ENCODE data around the gene PEX5L. TPM values are rescaled to one million over a fixed set of nuclear protein-coding genes. Genes with fewer than 3 reads are reported as not detected.
"Not testable (repeated sequence)": the region's sequence is repeated elsewhere in the genome, so short reads cannot be mapped to it uniquely, and the experiment has no call there.

Gene PEX5L
- total RNA-seq, 1 donor = under 0.01 TPM

GRCh38 chr3:180070925-180071324 is 34.2 kb upstream of the PEX5L start:
- DNase-seq (ENCODE audit: low read depth) = no peak
- no peak overlapping the region for H3K4me3 ChIP-seq (ENCODE audit: low read depth, low read length)
- no peak for TF ChIP-seq CTCF (IDR thresholded peaks at IDR 0.05; ENCODE audit: insufficient read depth, low read depth, low read length)

- no peak overlapping the region for H3K4me3 ChIP-seq (ENCODE audit: low read depth, low read length)
- TF ChIP-seq CTCF (IDR thresholded peaks at IDR 0.05; ENCODE audit: insufficient read depth, low read depth, low read length) = no peak
- no peak for DNase-seq (ENCODE audit: low read depth)
These were observed 31.3 kb upstream of the PEX5L start for GRCh38 chr3:180068023-180068422.

GRCh38 chr3:180066598-180066997 is 29.9 kb upstream of the PEX5L start:
- no peak for TF ChIP-seq CTCF (IDR thresholded peaks at IDR 0.05; ENCODE audit: insufficient read depth, low read depth, low read length)
- DNase-seq (ENCODE audit: low read depth) = no peak
- H3K4me3 ChIP-seq (ENCODE audit: low read depth, low read length) = no peak overlapping the region

GRCh38 chr3:180063783-180064182 is 27.0 kb upstream of the PEX5L start:
- no peak for DNase-seq (ENCODE audit: low read depth)
- TF ChIP-seq CTCF (IDR thresholded peaks at IDR 0.05; ENCODE audit: insufficient read depth, low read depth, low read length) = no peak
- no peak overlapping the region for H3K4me3 ChIP-seq (ENCODE audit: low read depth, low read length)

DNA sequence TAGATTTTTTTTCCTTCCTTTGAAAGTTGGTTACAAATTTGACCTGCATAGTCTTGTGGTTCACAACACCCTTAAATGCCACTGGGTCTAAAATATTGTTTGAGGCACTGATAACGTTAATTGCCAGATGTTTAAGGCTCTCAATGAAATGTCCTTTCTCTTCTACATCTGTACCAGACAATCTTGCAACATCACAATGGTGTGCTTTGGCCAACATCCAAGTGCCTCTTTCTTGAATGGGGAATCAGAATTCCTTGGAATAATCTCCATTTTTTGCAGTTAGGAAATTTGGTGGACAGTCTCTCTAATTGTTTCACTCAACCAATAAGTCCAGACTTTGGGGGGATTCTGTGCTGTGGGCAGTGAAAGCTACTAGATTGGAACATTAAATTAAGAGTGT is 26.0 kb upstream of the PEX5L start:
- DNase-seq (ENCODE audit: low read depth) = no peak
- H3K4me3 ChIP-seq (ENCODE audit: low read depth, low read length) = no peak overlapping the region
- TF ChIP-seq CTCF (IDR thresholded peaks at IDR 0.05; ENCODE audit: insufficient read depth, low read depth, low read length) = no peak

GRCh38 chr3:180059356-180059755 is 22.6 kb upstream of the PEX5L start:
- no peak for DNase-seq (ENCODE audit: low read depth)
- no peak for TF ChIP-seq CTCF (IDR thresholded peaks at IDR 0.05; ENCODE audit: insufficient read depth, low read depth, low read length)
- H3K4me3 ChIP-seq (ENCODE audit: low read depth, low read length) = no peak overlapping the region

- no peak overlapping the region for H3K4me3 ChIP-seq (ENCODE audit: low read depth, low read length)
- TF ChIP-seq CTCF (IDR thresholded peaks at IDR 0.05; ENCODE audit: insufficient read depth, low read depth, low read length) = no peak
- no peak for DNase-seq (ENCODE audit: low read depth)
These were observed 21.5 kb upstream of the PEX5L start for GRCh38 chr3:180058238-180058637.

- not testable (repeated sequence) for DNase-seq (ENCODE audit: low read depth); H3K4me3 ChIP-seq (ENCODE audit: low read depth, low read length)
These were observed 18.9 kb upstream of the PEX5L start for GRCh38 chr3:180055656-180056055.
